NT2/D1 (cell line): Measurements from ENCODE around the gene SYCE1L.

Experiments used
- SUZ12 ChIP-seq: IDR thresholded peaks from 2 replicates; pipeline ENCODE4 v1.6.1; 2011; ENCODE audit not compliant: insufficient read length, insufficient read depth; ENCODE audit errors: extremely low read depth
- YY1 ChIP-seq: IDR thresholded peaks from 2 replicates; pipeline ENCODE4 v1.6.1; 2011; ENCODE audit not compliant: insufficient read length, insufficient read depth

DNA sequence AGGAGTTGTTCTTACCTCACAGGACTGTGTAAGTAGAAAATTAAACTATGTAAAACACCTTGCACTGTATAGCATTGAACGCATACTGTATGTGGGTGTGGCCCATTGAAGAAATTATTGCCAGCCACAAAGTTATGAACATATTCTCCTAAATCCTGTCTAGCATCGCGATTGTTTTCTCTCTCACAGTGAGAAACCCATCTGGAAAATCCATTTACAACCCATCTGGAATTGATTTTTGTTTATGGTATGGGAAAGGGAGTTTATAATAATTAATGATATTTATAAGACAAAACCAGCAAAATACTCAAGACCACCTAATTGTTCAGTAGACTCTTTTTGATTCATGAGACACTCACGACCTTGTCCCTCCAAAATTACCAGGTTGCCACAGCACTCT lies 30.3 kb upstream of the SYCE1L start:
- TF ChIP-seq YY1 (no peak), SUZ12 (no peak)
